NCI-H2107 (cell line): Measurements from ENCODE around the gene CCDC57.
A peak's percentile ranks its signal among the peaks of the same experiment; 100 is the strongest.
"Not testable (repeated sequence)": the region's sequence is repeated elsewhere in the genome, so short reads cannot be mapped to it uniquely, and the experiment has no call there.

Experiments
- DNase-seq: peaks from one replicate; lab custom pipeline; 2025; lab: John Stamatoyannopoulos, UW

The CCDC57 gene

DNA sequence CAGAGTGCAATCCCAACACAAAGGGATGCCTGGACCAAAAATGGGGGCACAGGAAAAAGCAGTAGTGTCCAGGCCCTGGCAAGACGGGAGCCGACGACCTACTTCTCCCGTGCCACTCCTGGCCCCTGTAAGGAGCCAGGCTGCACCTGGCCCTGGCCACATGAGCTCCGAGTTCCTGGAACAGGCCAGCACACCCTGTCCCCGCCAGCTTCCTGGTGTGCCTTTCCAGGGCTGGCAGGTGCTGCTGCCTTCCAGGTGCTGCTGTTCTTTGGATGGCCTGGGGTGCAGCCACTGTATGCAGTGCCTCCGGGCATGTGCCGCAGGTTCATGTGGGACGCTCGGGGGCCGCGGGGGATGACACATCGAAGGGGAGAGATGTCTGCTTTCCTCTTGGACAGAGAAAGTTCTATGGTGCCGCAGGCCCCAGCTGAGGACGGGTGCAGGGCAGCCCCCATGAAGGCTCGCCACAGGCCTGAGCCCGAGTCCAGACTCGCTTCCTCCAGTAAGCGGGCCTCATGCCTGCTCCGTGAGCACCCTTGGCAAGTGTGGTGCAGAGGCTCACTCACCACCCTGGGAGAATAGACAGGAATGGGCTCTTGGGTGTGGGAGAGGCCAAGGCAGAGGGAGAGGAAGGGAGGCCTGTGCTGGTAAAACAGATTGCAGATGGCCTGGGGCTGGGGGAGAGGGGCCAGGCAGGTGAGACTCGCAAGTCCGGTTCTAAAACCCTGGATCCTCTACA is 59.9 kb downstream of the CCDC57 start:
- DNase-seq: no peak

DNA sequence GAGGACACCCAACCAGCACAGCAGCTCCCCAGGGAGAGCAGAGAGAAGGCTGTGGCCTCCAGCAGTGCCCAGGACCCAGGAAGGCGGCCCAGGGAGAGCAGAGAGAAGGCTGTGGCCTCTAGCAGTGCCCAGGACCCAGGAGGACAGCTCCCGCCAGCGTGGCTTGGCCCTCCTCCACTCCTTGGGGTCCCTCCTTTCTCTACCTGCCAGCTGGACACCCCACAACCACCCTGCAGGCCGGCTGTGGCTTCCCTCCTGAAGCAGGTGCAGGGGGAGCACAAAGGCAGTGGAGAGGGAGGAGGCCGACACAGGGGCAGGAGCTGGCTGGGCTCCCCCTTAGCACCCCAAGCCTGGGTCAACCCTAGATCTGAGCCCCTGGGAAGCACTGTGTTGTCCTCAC is 60.5 kb downstream of the CCDC57 start:
- DNase-seq: no peak

DNA sequence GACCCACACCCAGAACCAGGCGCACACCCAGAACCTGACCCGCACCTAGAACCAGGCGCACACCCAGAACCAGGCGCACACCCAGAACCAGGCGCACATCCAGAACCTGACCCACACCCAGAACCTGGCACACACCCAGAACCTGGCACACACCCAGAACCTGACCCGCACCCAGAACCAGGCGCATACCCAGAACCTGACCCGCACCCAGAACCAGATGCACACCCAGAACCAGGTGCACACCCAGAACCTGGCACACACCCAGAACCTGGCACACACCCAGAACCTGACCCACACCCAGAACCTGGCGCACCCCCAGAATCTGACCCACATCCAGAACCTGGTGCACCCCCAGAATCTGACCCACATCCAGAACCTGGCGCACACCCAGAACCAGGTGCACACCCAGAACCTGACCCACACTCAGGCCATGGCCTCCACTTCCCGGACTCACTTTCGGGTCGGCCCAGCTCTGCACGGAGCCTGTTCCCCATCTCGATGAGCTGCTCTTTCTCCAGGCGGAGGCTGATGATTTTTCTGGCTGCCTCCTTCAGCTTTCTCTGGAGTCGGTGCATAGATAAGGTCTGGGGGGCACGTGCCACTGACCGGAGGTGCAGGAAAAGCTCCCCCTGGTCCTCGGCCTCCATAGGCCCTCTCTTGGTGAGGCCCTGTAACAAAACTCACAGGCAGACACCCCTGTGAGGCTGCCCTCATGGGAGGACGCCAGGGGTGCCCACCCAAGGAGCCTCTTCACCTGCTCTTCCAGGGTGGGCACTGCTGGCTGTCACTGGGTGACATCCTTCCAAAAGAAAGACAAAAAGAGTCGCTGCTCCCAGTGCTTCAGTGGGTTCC is 61.3 kb downstream of the CCDC57 start:
- DNase-seq: no peak

DNA sequence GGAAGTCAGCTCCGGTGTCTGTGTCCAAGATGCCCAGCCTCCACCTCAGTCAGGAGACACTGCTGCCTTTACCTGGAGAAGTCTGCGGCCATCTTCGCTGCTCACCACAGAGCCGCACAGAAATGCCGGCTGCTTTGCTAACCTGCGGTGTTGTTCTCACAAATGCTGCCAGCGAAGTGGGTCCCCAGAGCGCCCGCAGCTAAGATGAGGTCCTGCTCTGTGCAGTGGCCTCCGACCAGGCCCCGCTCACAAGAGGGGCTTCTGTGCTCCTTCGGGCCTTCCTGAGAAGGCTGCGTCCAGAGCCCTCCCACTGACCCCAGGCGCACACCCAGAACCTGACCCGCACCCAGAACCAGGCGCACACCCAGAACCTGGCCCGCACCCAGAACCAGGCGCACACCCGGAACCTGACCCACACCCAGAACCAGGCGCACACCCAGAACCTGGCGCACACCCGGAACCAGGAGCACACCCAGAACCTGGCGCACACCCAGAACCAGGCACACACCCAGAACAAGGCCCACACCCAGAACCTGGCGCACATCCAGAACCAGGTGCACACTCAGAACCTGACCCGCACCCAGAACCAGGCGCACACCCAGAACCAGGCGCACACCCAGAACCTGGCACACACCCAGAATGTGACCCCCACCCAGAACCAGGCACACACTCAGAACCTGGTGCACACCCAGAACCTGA is 63.1 kb downstream of the CCDC57 start:
- DNase-seq: no peak

DNA sequence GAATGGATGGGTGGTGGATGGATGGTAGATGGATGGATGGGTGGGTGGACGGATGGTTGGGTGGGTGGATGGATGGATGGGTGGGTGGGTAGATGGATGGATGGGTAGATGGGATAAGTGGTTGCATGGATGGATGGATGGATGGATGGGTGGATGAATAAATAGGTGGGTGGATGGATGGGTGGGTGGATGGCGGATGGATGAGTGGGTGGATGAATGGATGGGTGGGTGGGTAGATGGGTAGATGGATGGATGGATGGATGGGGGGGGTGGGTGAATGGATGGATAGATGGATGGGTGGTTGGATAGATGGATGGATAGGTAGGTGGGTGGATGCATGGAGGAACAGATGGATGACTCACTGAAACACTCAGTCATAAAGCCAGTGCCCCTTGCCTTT is 63.6 kb downstream of the CCDC57 start:
- no peak for DNase-seq

DNA sequence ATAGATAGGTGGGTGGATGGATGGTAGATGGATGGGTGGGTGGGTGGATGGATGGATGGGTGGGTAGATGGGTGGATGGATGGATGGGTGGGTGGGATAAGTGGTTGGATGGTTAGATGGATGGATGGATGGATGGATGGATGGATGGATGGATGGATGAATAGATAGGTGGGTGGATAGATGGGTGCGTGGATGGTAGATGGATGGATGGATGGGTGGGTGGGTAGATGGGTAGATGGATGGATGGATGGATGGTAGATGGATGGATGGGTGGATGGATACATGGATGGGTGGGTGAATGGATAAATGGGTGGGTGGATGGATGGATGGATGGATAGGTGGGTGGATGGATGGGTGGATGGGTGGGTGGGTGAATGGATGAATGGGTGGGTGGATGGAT is 64.6 kb downstream of the CCDC57 start:
- no peak for DNase-seq

DNA sequence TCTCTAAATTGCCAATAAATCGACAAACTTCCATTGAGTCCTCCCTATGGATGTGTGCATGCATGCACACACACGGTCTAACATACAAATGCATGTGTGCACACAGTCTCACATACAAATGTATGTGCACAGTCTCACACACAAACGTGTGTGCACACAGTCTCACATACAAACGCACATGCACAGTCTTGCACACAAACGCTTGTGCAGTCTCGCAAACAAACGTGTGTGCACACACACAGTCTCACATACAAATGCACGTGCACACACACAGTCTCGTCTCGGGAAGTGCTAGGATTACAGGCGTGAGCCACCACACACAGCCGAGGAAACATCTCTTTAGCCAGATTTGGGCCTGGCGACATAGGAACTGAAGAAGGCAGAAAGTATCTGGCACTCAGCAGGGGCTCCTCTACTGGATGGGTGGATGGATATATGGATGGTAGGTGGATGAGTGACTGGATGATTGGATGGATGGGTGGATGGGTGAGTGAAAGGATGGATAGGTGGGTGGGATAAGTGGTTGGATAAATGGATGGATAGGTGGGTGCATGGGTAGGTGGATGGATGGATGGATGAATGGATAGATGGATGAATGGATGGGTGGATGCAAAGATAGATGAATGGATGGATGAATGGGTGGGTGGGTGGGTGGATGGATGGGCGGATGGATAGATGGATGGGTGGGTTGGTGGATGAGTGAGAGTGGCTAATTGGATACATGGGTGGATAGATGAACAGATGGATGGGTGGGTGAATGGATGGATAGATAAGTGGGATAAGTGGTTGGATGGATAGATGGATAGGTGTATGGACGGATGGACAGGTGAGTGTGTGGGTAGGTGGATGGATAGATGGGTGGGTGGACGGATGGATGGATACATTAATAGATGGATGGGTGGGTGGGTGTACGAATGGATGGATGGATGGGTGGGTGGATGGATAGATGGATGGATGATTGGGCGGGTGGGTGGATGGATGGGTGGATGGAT is 65.7 kb downstream of the CCDC57 start:
- DNase-seq: no peak

DNA sequence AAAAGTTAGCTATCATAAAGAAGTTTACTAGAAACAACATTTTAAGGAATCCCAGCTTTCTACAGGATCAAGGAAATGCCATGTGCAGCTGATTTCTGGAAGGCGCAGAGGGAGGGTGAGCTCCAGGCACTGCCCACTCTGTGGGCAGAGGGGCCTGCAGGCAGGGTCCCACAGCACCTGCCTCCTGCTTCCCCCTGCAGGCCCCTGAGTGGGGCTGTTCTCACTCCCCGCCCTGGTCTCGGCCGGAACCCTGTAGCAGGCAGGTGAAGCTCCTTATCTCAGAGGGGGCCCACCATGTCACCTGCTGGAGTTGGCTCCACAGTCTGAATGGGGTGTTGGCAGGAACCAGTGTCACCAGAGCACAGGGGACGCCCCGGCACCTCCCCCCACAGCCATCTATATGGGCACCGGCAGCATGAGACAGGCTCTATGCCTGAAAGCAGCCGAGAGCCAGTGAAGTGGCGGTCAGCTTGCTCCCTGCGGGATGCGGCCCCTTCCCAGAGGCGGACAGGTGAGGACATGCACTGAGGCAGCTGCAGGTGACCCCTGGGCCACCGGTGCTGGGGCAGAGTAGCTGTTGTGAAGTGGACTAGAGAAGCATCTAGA is 67.0 kb downstream of the CCDC57 start:
- no peak for DNase-seq

DNA sequence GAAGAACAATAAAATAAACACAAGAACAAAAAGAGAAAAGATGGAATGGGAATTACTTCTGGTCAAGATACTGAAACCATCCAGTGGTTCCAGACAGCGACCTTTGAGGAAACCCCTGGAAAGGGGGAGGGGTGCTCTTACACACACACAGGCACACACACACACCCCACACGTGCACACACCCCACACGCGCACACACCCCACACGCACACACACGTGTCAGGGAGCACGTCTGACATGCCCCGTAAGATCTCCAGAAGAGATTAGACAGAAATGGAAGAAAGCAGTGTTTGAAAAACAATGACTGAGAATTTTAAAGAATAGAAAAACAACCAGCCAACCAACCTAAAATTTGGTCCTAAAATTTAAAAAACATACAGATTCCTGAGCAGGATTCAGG is 69.3 kb downstream of the CCDC57 start:
- no peak for DNase-seq

DNA sequence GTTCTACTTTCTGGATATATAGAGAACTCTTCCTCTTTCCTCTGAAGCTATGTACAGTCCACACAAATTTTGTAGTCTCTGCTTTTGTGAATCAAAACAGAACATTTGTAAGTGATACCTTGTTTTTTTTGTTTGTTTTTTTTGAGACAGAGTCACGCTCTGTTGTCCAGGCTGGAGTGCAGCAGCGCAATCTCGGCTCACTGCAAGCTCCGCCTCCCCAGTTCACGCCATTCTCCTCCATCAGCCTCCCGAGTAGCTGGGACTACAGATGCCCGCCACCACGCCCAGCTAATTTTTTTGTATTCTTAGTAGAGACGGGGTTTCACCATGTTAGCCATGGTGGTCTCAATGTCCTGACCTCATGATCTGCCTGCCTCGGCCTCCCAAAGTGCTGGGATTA is 72.7 kb downstream of the CCDC57 start:
- DNase-seq: not testable (repeated sequence)

DNA sequence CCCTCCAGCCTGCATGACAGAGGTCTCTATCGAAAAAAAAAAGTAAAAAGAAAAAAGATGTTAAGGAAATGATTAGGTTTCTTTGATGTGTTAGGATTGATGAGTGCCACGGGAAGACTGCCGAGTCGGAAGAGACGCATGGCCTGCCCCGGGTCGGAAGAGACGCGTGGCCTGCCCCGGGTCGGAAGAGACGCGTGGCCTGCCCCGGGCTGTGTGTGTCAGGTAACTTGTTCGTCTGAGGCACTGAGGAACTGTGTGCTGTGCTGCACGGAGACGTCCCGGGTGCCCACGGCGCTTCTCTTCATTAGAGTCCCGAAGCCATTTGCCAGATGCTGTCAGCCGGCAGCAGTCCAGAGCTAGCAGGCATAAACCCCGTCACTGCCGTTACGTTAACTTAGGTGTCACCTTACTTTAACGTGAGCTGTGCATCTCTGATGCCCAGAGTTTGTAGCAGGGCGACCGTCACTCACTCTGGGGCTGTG is 74.1 kb downstream of the CCDC57 start:
- no peak for DNase-seq

DNA sequence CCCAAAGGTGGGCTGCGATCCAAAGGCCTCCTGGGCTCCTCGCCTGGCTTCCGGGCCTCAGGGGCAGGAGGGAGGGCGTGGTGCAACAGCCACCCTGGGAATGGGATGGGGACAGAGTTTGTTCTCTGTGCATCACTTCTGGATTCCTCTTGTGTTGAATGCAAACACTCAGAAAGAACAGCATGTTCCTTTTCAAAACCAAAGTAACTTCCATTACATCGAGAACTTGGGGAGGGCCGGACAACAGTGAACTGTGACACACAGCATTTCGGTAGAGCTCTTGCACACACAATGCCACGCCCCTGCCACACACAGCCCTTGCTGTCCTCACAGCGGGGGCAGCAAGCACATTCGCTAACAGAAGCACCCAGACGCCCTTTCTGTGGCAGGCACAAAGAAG is 78.5 kb downstream of the CCDC57 start:
- peak; percentile 38 for DNase-seq

DNA sequence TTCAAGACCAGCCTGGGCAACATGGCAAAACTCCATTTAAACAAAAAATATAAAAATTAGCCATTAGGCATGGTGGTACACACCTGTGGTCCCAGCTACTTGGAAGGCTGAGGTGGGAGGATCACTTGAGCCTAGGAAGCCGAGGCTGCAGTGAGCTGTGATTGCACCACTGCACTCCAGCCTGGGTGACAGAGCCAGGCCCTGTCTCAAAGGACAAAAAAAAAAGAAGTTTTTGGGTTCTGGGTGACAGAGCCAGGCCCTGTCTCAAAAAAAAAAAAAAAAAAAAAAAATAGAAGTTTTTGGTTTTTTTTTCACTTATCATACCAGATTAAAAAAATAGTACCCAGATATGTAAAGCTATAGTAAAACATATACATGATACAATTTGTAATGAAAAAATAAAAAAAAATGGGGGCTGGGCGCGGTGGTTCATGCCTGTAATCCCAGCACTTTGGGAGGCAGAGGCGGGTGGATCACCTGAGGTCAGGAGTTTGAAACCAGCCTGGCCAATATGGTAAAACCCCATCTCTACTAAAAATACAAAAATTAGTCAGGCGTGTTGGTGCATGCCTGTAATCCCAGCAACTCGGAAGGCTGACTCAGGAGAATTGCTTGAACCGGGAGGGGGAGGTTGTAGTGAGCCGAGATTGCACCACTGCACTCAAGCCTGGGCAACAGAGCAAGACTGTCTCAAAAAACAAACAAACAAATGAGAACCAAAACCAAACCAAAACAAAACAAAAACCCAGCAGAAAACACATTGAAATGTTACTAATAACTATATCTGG is 79.3 kb downstream of the CCDC57 start:
- DNase-seq: not testable (repeated sequence)

DNA sequence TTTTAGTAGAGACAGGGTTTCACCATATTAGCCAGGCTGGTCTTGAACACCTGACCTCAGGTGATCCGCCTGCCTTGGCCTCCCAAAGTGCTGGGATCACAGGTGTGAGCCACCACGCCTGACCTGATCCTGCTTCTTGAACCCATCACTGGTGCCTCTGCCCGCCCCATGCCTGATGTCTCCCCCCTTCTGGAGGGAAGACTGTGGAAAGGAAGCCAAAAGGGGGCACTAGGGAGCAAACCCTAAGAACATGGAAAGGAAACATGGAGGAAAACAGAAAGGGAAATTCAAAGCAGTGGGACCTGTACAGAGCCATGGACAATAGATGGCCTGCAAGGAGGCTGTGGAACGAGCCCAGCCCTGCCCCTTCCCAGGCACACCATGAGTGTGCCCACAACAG is 83.5 kb downstream of the CCDC57 start:
- DNase-seq: no peak

DNA sequence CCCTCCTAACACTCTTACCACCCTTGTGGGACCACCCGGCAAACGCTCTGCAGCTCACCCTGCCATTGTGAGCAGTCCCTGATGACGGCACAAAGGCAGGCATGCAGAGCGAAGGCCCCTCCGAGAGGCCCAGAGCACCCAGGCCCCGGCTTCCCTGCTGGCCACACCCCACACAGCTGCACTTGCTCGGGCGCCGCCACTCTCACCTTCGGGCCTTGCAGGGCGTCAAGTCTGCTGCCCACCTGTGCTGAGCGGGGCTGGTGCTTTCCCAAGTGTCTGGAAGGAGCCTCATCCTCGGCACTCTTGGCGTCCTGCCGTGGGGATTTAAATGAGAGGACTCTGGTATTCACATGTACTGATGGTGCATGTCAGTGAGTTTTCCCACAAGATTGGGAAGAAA is 84.4 kb downstream of the CCDC57 start:
- DNase-seq: no peak

DNA sequence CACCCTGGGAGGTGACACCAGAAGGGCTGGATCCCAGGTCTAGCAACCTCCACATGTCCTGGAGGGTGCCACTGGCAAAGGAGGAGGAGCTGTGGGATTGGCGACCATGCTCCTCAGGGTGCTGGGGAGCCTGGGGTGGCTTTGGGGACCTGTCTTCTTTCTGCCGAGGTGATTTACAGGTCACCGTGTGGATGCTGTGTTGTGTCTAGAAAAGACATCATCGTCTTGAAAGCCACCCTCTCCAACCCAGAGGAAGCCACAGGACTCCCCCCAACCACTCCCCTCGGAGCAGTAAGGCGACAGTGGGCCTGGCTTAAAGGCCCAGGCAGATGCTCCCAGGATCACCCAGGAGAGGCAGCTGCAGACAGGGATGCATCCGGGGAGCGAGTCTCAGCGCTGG is 84.9 kb downstream of the CCDC57 start:
- DNase-seq: no peak

DNA sequence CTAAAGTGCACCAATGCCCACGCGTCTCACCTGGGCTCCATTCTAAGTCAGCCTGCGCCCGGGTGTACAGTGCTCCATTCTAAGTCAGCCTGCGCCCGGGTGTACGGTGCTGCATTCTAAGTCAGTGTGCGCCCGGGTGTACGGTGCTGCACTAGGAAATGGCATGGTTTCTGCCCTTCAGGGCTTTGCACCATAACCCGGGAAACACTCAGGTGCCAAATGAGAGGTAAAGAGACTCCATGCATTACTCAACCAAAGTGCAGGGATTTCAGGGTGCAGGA is 85.4 kb downstream of the CCDC57 start:
- no peak for DNase-seq

DNA sequence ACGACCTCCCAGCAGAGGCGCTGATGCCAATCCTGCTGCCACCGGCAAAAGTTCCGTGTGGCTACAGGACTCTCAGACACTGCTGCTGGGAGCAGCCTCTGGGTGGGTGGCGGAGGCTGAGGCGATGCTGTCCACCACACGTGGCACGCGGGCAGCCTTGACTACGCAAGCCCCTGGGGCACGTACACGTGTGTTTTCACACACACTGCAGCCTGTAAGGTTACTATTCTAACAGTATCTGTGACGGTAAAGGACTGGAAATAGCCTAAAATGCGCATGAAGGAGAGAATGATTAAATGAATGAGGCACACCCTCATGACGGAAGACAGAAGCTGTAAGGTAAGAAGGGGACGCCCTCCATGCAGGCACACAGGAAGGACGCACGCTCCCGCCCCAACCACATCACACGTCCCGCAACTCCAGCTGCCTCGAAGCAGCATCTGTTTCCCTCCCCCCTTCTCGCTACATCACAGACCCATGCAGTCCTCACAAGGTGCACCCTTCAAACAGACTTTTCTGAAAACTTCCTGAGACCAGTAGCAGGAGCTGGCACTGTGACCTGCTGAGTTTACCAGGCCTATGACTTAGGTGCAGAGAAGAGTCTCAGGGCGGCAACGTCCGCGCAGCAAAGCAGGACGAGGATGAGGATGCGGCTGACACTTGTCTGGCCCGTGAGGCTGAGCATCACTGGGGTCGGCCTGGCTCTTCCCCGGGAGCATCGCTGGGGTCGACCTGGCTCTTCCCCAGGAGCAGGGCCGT is 85.9 kb downstream of the CCDC57 start:
- DNase-seq: no peak

DNA sequence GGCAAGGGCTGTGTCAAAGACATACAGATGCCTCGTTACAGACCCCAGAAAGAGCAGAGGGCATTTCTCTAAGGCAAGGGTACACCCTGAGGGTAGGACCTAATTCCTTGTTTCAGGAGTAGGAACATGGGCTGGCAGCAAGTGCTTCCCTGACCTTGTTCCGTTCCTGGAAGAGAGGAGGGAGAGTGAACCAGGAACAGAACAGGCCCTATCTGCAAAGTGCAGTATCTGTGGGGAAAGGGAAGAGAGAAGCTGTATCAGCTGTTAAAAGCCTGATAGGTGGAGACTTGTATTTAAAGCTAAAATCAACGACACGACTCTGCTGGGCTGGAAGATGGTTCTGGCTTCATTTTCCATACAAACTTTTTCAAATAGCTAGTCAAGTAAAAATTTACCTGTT is 88.5 kb downstream of the CCDC57 start:
- DNase-seq: no peak
